IMR-90 (cell line): Measurements from ENCODE around the gene PTPN3. TPM values are rescaled to one million over a fixed set of nuclear protein-coding genes. Genes with fewer than 3 reads are reported as not detected.
A peak's percentile ranks its signal among the peaks of the same experiment; 100 is the strongest.

Experiments used
- ATAC-seq: fragments of 200-7000 bp; cut with Tn5 transposase; 2 replicates; pipeline ENCODE4 v1.9.1; 2020; ENCODE audit warnings: low read depth, mild to moderate bottlenecking, moderate library complexity
- BruUV-seq: library from RNA; stranded (reverse); fragments of 400-500 nt; replicated peaks from 2 replicates; lab custom pipeline; 2021; lab: Mats Ljungman, UMichigan
- CTCF ChIA-PET: fragments of 300-600 bp; formaldehyde crosslinking; extraction: SDS; loops from one replicate; lab custom pipeline; 2021; ENCODE audit warnings: antibody characterized with exemption; lab: Yijun Ruan, JAX
- POLR2A ChIA-PET: fragments of 300-600 bp; sonication (Branson Sonifier 250); formaldehyde crosslinking; loops from one replicate; lab custom pipeline; 2022; ENCODE audit warnings: antibody characterized with exemption; ENCODE audit not compliant: unreplicated experiment; lab: Charles Lee
- DNase-seq: peaks from one replicate; pipeline ENCODE4 v3.0.0; 2013
- H2AFZ ChIP-seq: replicated peaks from 2 replicates; pipeline ENCODE3; 2013; ENCODE audit warnings: low read length, mild to moderate bottlenecking; ENCODE audit not compliant: poor library complexity
- H2AK5ac ChIP-seq: 2 replicates; pipeline ENCODE4 v1.6.1; 2013; ENCODE audit warnings: low read depth, low read length, inconsistent platforms
- H2AK9ac ChIP-seq: replicated peaks from 2 replicates; pipeline ENCODE3; 2013; ENCODE audit warnings: mild to moderate bottlenecking, low read depth, low read length, moderate library complexity; ENCODE audit not compliant: poor library complexity
- H2BK120ac ChIP-seq: 2 replicates; pipeline ENCODE4 v1.6.1; 2013; ENCODE audit warnings: low read depth, low read length, inconsistent platforms
- H2BK15ac ChIP-seq: 3 replicates; pipeline ENCODE4 v1.6.1; 2013; ENCODE audit warnings: low read depth, low read length, inconsistent platforms
- H2BK20ac ChIP-seq: 2 replicates; pipeline ENCODE4 v1.6.1; 2013; ENCODE audit warnings: low read depth, mild to moderate bottlenecking, inconsistent platforms, low read length, moderate library complexity
- H2BK5ac ChIP-seq: 2 replicates; pipeline ENCODE4 v1.6.1; 2013; ENCODE audit warnings: mild to moderate bottlenecking, low read depth, low read length, inconsistent platforms; ENCODE audit not compliant: poor library complexity, severe bottlenecking
- H3K14ac ChIP-seq: replicated peaks from 2 replicates; pipeline ENCODE4 v1.6.1; 2013; ENCODE audit warnings: low read depth, low read length, inconsistent platforms
- H3K18ac ChIP-seq: 2 replicates; pipeline ENCODE4 v1.6.1; 2013; ENCODE audit warnings: low read depth, low read length, control low read depth
- H3K23ac ChIP-seq: 2 replicates; pipeline ENCODE4 v1.6.1; 2013; ENCODE audit warnings: low read depth, low read length, inconsistent platforms
- H3K27ac ChIP-seq: 2 replicates; pipeline ENCODE4 v1.5.1; 2013; ENCODE audit warnings: mild to moderate bottlenecking, control low read depth, low read length; ENCODE audit not compliant: insufficient read depth
- H3K27me3 ChIP-seq: 2 replicates; pipeline ENCODE4 v1.6.1; 2013; ENCODE audit warnings: low read length; ENCODE audit not compliant: control insufficient read depth, insufficient read depth
- H3K36me3 ChIP-seq: 2 replicates; pipeline ENCODE4 v1.6.1; 2013; ENCODE audit warnings: low read length, mixed read lengths; ENCODE audit not compliant: control insufficient read depth, insufficient read depth
- H3K4ac ChIP-seq: 2 replicates; pipeline ENCODE4 v1.6.1; 2013; ENCODE audit warnings: low read depth, low read length, inconsistent platforms
- H3K4me1 ChIP-seq: 2 replicates; pipeline ENCODE4 v1.6.1; 2013; ENCODE audit warnings: low read length, mixed read lengths; ENCODE audit not compliant: control insufficient read depth, insufficient read depth
- H3K4me2 ChIP-seq: 2 replicates; pipeline ENCODE4 v1.6.1; 2013; ENCODE audit warnings: low read depth, mild to moderate bottlenecking, control low read depth, low read length, moderate library complexity
- H3K4me3 ChIP-seq: 2 replicates; pipeline ENCODE4 v1.5.1; 2013; ENCODE audit warnings: low read depth, mild to moderate bottlenecking, control low read depth, low read length, moderate library complexity; ENCODE audit not compliant: insufficient read depth
- H3K56ac ChIP-seq: 2 replicates; pipeline ENCODE4 v1.6.1; 2013; ENCODE audit warnings: low read length, inconsistent platforms; ENCODE audit not compliant: insufficient read depth; ENCODE audit errors: extremely low read depth
- H3K79me1 ChIP-seq, 2 experiments: 2 replicates each; pipeline ENCODE4 v1.6.1; 2013; ENCODE audit warnings: low read length in 2 of 2, inconsistent platforms in 1 of 2, low read depth in 1 of 2
- H3K9ac ChIP-seq: 2 replicates; pipeline ENCODE4 v1.6.1; 2013; ENCODE audit warnings: low read depth, low read length, control low read depth
- H3K9me1 ChIP-seq: 2 replicates; pipeline ENCODE4 v1.6.1; 2013; ENCODE audit warnings: low read length, inconsistent platforms; ENCODE audit not compliant: insufficient read depth
- H3K9me3 ChIP-seq: 2 replicates; pipeline ENCODE4 v1.6.1; 2013; ENCODE audit warnings: low read length; ENCODE audit not compliant: control insufficient read depth, insufficient read depth
- H4K20me1 ChIP-seq: 2 replicates; pipeline ENCODE4 v1.6.1; 2013; ENCODE audit warnings: low read length, inconsistent platforms; ENCODE audit not compliant: insufficient read depth
- H4K5ac ChIP-seq: 2 replicates; pipeline ENCODE4 v1.6.1; 2013; ENCODE audit warnings: mild to moderate bottlenecking, low read depth, low read length, control low read depth
- H4K8ac ChIP-seq, 2 experiments: 2 replicates each; pipeline ENCODE4 v1.6.1; 2013; ENCODE audit warnings: low read depth in 2 of 2, low read length in 2 of 2, control low read depth in 1 of 2, inconsistent platforms in 1 of 2
- H4K91ac ChIP-seq: 2 replicates; pipeline ENCODE4 v1.6.1; 2013; ENCODE audit warnings: low read depth, low read length, inconsistent platforms; ENCODE audit not compliant: insufficient read depth
- BHLHE40 ChIP-seq: fragments of 150-350 bp; IDR thresholded peaks from 2 replicates; pipeline ENCODE4 v1.6.1; 2016; ENCODE audit warnings: mild to moderate bottlenecking, low read depth, low read length
- CHD1 ChIP-seq: IDR thresholded peaks from 2 replicates; pipeline ENCODE4 v1.6.1; 2012; ENCODE audit warnings: low read depth, low read length, improper control_type of control experiment
- POLR2A ChIP-seq: IDR thresholded peaks from 2 replicates; pipeline ENCODE4 v1.6.1; 2012; ENCODE audit warnings: mild to moderate bottlenecking, low read depth, low read length
- WGBS, 2 experiments: methylation state at CpG; one replicate each; pipeline versions ENCODE4 v1.1.5 to v1.1.7; 2013; ENCODE audit warnings: missing lambda C conversion rate in 2 of 2; ENCODE audit not compliant: insufficient read length in 1 of 2; ENCODE audit errors: extremely low coverage in 2 of 2; 5-methylcytosine and 5-hydroxymethylcytosine counted together
- dilution Hi-C: fragments of 300-500 bp; cut with HindIII; formaldehyde crosslinking; loops from one replicate; pipeline ENCODE4 v1.14.3; 2018; ENCODE audit warnings: low sequenced_read_pairs; ENCODE audit not compliant: unreplicated experiment
- in situ Hi-C: fragments of 300-500 bp; cut with MboI; formaldehyde crosslinking; loops from 3 replicates; pipeline ENCODE4 v1.14.3; 2019; ENCODE audit warnings: low sequenced_read_pairs, inconsistent platforms, mixed read lengths
- intact Hi-C: fragments of 100-400 bp; cut with micrococcal nuclease; formaldehyde crosslinking; loops from 2 replicates; pipeline ENCODE4 v1.10.0; 2022
- polyA plus RNA-seq, 3 experiments: library from polyadenylated mRNA; depleted of rRNA; stranded (reverse); fragments of >200 nt; gene quantifications; 2 replicates each; pipeline ENCODE4 v1.2.3, GENCODE V29; 2012; ENCODE audit warnings: low replicate concordance in 1 of 3
- total RNA-seq: library from RNA; depleted of rRNA; stranded (reverse); fragments of >200 nt; gene quantifications from 2 replicates; pipeline ENCODE4 v1.2.3, GENCODE V29; 2012

Gene PTPN3
- total and polyA plus RNA-seq, 2 of the 4 experiments (the other 2 are of a cell fraction): 0.72 to 0.89 TPM

DNA sequence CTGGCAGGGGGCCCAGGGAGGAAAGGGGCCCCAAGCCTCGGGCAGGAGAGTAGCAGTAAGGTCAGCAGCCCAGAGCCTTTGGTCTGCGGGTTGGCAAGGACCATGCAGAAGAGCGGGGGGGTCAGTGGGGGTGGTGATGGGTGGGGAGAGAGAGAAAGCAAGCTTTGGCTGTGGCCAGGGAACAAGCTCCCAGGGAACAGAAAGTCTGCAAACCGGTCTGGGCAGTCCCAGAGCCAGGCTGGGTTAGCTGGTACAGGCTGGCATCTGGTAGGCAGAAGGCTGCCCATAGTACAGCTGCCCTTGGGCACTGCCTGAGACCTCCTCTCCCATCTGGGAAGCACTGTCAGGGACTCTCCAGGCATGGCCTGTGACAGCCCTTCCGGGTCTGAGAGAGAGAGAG, 166.8 kb downstream of the PTPN3 start:
- peaks cover 4% of the 10 kb centered on the region; the same call in 1 of the 2 replicates for H3K4me1 ChIP-seq
- H2AFZ ChIP-seq: no peak overlapping the region
- H4K91ac ChIP-seq: no peak overlapping the region
- peaks cover 2% of the 10 kb centered on the region for H3K27me3 ChIP-seq
- ChIA-PET POLR2A (interaction anchor here (0.7 kb wide), 1 partner anchor 1934 kb away, joined by 9 read pairs; no protein-coding TSS in a partner anchor), CTCF (no interaction called here)
- no peak overlapping the region for H3K56ac ChIP-seq
- no peaks in the 10 kb centered on the region for H3K36me3 ChIP-seq
- no peaks in the 10 kb centered on the region for H3K79me1 ChIP-seq
- in situ Hi-C loops (no loop called here), intact Hi-C loops (no loop called here), dilution Hi-C loops (no loop called here)
- no peak overlapping the region for H3K9ac ChIP-seq
- TF ChIP-seq BHLHE40 (no peak), CHD1 (no peak), POLR2A (no peak)
- WGBS, 2 experiments: 0% methylated on average over 1 of the region's 5 CpGs; no CpG with 5 or more reads in 1 of the 2 experiments
- H3K4ac ChIP-seq: no peak overlapping the region
- no peaks in the 10 kb centered on the region for H3K9me1 ChIP-seq
- H3K23ac ChIP-seq: no peak overlapping the region
- no peak overlapping the region for H3K4me3 ChIP-seq
- no TSS peak for BruUV-seq
- no peak overlapping the region for H2AK5ac ChIP-seq
- H3K4me2 ChIP-seq: no peak overlapping the region
- peak overlapping the region; percentile 50 for H2AK9ac ChIP-seq
- H4K5ac ChIP-seq: no peak overlapping the region
- no peak overlapping the region for H2BK5ac ChIP-seq
- no peak overlapping the region for H2BK20ac ChIP-seq
- ATAC-seq (no peak), DNase-seq (no peak)
- H3K9me3 ChIP-seq: no peaks in the 10 kb centered on the region
- no peak overlapping the region for H2BK15ac ChIP-seq
- H2BK120ac ChIP-seq: no peak overlapping the region
- no peak overlapping the region for H4K8ac ChIP-seq
- no peaks in the 10 kb centered on the region for H4K20me1 ChIP-seq
- H3K18ac ChIP-seq: no peak overlapping the region
- H3K27ac ChIP-seq: no peak overlapping the region
- H3K14ac ChIP-seq: no peak overlapping the region
